Stomach (tissue), 4 donors: ENCODE measurements around the gene TMCC1.

Experiments
- CTCF ChIP-seq, 7 experiments: fragments of 450-650 bp in 4 of 7; fragments of 200-600 bp in 3 of 7; sonication (generic) in 3 of 7; IDR thresholded peaks; one replicate each; pipeline ENCODE4 v1.5.1; 2016 to 2019; ENCODE audit warnings: antibody characterized with exemption in 7 of 7, control low read depth in 2 of 7, mild to moderate bottlenecking in 1 of 7
- POLR2A ChIP-seq, 4 donors: fragments of 450-650 bp; IDR thresholded peaks; one replicate each; pipeline ENCODE4 v1.6.1; 2016; ENCODE audit warnings: antibody characterized with exemption in 4 of 4, control low read depth in 2 of 4, mild to moderate bottlenecking in 1 of 4, moderate library complexity in 1 of 4

- TF ChIP-seq CTCF (IDR thresholded peaks at IDR 0.05) (no peak), POLR2A (IDR thresholded peaks at IDR 0.05) (no peak)
Observed at GRCh38 chr3:129609591-129610182, 283.8 kb downstream of the TMCC1 start.
